ENCODE data around the gene CTDP1.

- TF ChIP-seq CTCF (conservative IDR thresholded peaks at IDR 0.05 in 1 of 2, IDR thresholded peaks at IDR 0.05 in 1 of 2; ENCODE audit: extremely low read depth in 1 of 2, insufficient read depth in 1 of 2, low read depth in 1 of 2, low read length in 2 of 2) (no peak), EZH2 (IDR thresholded peaks at IDR 0.05; ENCODE audit: borderline replicate concordance, low read length) (peak; percentile 55)
Measured at GRCh38 chr18:79797518-79798345, 118.1 kb downstream of the CTDP1 start, which contains the start of gene KCNG2.

Data from mammary epithelial cell (primary cell).